ENCODE data around the gene F2. TPM values are rescaled to one million over a fixed set of nuclear protein-coding genes. Genes with fewer than 3 reads are reported as not detected.

Gene F2
- total and polyA plus RNA-seq, 9 donors: 0.10 to 1.00 (median 0.33) TPM; not detected in 3

GRCh38 chr11:46692450-46692849 lies 26.6 kb upstream of the F2 start:
- Histone ChIP-seq H3K36me3 (no peaks in the 10 kb centered on the region), H3K9me3 (no peaks in the 10 kb centered on the region), H3K4me1 (ENCODE audit: insufficient read depth) (peaks cover 12% of the 10 kb centered on the region), H3K4me3 (no peak overlapping the region), H3K27ac (no peak overlapping the region), H3K27me3 (no peaks in the 10 kb centered on the region)
- no peak for DNase-seq
- intact Hi-C loops (cut with DNase I): no loop called here
- no peak for TF ChIP-seq EP300 (IDR thresholded peaks at IDR 0.05)
- TF ChIP-seq POLR2A (IDR thresholded peaks at IDR 0.05): no peak
- no peak for TF ChIP-seq CTCF (IDR thresholded peaks at IDR 0.05)
- 87 to 94% (median 88%) methylated on average over 4 of the region's 4 CpGs for WGBS, 3 donors

GRCh38 chr11:46693597-46694012 lies 25.4 kb upstream of the F2 start:
- Histone ChIP-seq H3K9me3 (no peaks in the 10 kb centered on the region), H3K36me3 (no peaks in the 10 kb centered on the region), H3K4me3 (no peak overlapping the region), H3K27me3 (no peaks in the 10 kb centered on the region), H3K27ac (no peak overlapping the region), H3K4me1 (ENCODE audit: insufficient read depth) (peaks cover 18% of the 10 kb centered on the region)
- WGBS, 3 donors: 46 to 61% (median 58%) methylated on average over 2 of the region's 2 CpGs
- intact Hi-C loops (cut with DNase I): no loop called here
- DNase-seq: no peak
- TF ChIP-seq POLR2A (IDR thresholded peaks at IDR 0.05): no peak
- no peak for TF ChIP-seq CTCF (IDR thresholded peaks at IDR 0.05)
- no peak for TF ChIP-seq EP300 (IDR thresholded peaks at IDR 0.05)

- TF ChIP-seq CTCF (IDR thresholded peaks at IDR 0.05): no peak
- TF ChIP-seq EP300 (IDR thresholded peaks at IDR 0.05): no peak
- TF ChIP-seq POLR2A (IDR thresholded peaks at IDR 0.05): no peak
- intact Hi-C loops (cut with DNase I): no loop called here
- H3K4me3 ChIP-seq: no peak overlapping the region
- WGBS, 3 donors: 76 to 83% (median 77%) methylated on average over 6 of the region's 6 CpGs
- H3K9me3 ChIP-seq: no peaks in the 10 kb centered on the region
- H3K36me3 ChIP-seq: no peaks in the 10 kb centered on the region
- peaks cover 19% of the 10 kb centered on the region for H3K4me1 ChIP-seq (ENCODE audit: insufficient read depth)
- no peaks in the 10 kb centered on the region for H3K27me3 ChIP-seq
- no peak for DNase-seq
- no peak overlapping the region for H3K27ac ChIP-seq
These were observed 24.9 kb upstream of the F2 start for GRCh38 chr11:46694072-46694471.

- no peak for DNase-seq
- no peak overlapping the region for H3K27ac ChIP-seq
- no peaks in the 10 kb centered on the region for H3K27me3 ChIP-seq
- no peaks in the 10 kb centered on the region for H3K36me3 ChIP-seq
- no peak overlapping the region for H3K4me3 ChIP-seq
- intact Hi-C loops (cut with DNase I): no loop called here
- H3K4me1 ChIP-seq (ENCODE audit: insufficient read depth): peaks cover 22% of the 10 kb centered on the region
- TF ChIP-seq CTCF (IDR thresholded peaks at IDR 0.05) (no peak), EP300 (IDR thresholded peaks at IDR 0.05) (no peak), POLR2A (IDR thresholded peaks at IDR 0.05) (no peak)
- 71 to 79% (median 76%) methylated on average over 7 of the region's 7 CpGs for WGBS, 3 donors
- no peaks in the 10 kb centered on the region for H3K9me3 ChIP-seq
These were observed 24.4 kb upstream of the F2 start for GRCh38 chr11:46694607-46695006.
